Trophoblast cell (in vitro differentiated cells and primary cell): ENCODE results near the gene SCRG1.

Experiments
- DNase-seq, 2 donors: peaks; one replicate each; pipeline ENCODE4 v3.0.0-alpha.2; 2016
- H2AFZ ChIP-seq: 2 replicates; pipeline ENCODE4 v1.6.1; 2013; ENCODE audit warnings: low read length, moderate library complexity, mild to moderate bottlenecking; ENCODE audit not compliant: insufficient read depth, poor library complexity
- H2AK5ac ChIP-seq: 2 replicates; pipeline ENCODE4 v1.6.1; 2013; ENCODE audit warnings: mild to moderate bottlenecking, low read length
- H2BK120ac ChIP-seq: 2 replicates; pipeline ENCODE4 v1.6.1; 2013; ENCODE audit warnings: low read length, mild to moderate bottlenecking, moderate library complexity; ENCODE audit not compliant: insufficient read depth, poor library complexity
- H2BK12ac ChIP-seq: 2 replicates; pipeline ENCODE4 v1.6.1; 2013; ENCODE audit warnings: mild to moderate bottlenecking, low read length, moderate library complexity
- H2BK5ac ChIP-seq: 2 replicates; pipeline ENCODE4 v1.6.1; 2013; ENCODE audit warnings: low read length, low read depth, moderate library complexity, mild to moderate bottlenecking; ENCODE audit not compliant: poor library complexity
- H3K14ac ChIP-seq: 2 replicates; pipeline ENCODE4 v1.6.1; 2013; ENCODE audit warnings: mild to moderate bottlenecking, low read length
- H3K18ac ChIP-seq: 2 replicates; pipeline ENCODE4 v1.6.1; 2013; ENCODE audit warnings: mild to moderate bottlenecking, low read length
- H3K23ac ChIP-seq: 2 replicates; pipeline ENCODE4 v1.6.1; 2013; ENCODE audit warnings: low read length
- H3K27ac ChIP-seq: 2 replicates; pipeline ENCODE4 v1.5.1; 2013; ENCODE audit warnings: low read depth, mild to moderate bottlenecking, inconsistent platforms, low read length, moderate library complexity
- H3K27me3 ChIP-seq: 2 replicates; pipeline ENCODE4 v1.6.1; 2013; ENCODE audit warnings: inconsistent platforms, mild to moderate bottlenecking, low read length, moderate library complexity; ENCODE audit not compliant: insufficient read depth
- H3K36me3 ChIP-seq, 2 experiments: 1 replicate in 1 of 2; 2 replicates in 1 of 2; pipeline ENCODE4 v1.6.1; 2013; ENCODE audit warnings: low read length in 2 of 2, mild to moderate bottlenecking in 2 of 2, moderate library complexity in 1 of 2; ENCODE audit not compliant: insufficient read depth in 2 of 2, control insufficient read depth in 1 of 2
- H3K4ac ChIP-seq: 2 replicates; pipeline ENCODE4 v1.6.1; 2013; ENCODE audit warnings: low read depth, mild to moderate bottlenecking, low read length, moderate library complexity
- H3K4me1 ChIP-seq, 2 experiments: 1 replicate in 1 of 2; 2 replicates in 1 of 2; pipeline ENCODE4 v1.6.1; 2013; ENCODE audit warnings: low read length in 2 of 2, mild to moderate bottlenecking in 2 of 2, moderate library complexity in 1 of 2; ENCODE audit not compliant: insufficient read depth in 2 of 2, control insufficient read depth in 1 of 2
- H3K4me2 ChIP-seq: 2 replicates; pipeline ENCODE4 v1.6.1; 2013; ENCODE audit warnings: inconsistent platforms, mild to moderate bottlenecking, low read length, moderate library complexity
- H3K4me3 ChIP-seq: 2 replicates; pipeline ENCODE4 v1.5.1; 2013; ENCODE audit warnings: mild to moderate bottlenecking, low read depth, low read length, inconsistent platforms
- H3K79me1 ChIP-seq: one replicate; pipeline ENCODE4 v1.6.1; 2013; ENCODE audit warnings: low read length
- H3K79me2 ChIP-seq: 2 replicates; pipeline ENCODE4 v1.6.1; 2013; ENCODE audit warnings: low read length, mild to moderate bottlenecking; ENCODE audit not compliant: control insufficient read depth, insufficient read depth, poor library complexity
- H3K9ac ChIP-seq: 2 replicates; pipeline ENCODE4 v1.6.1; 2013; ENCODE audit warnings: mild to moderate bottlenecking, low read length
- H3K9me3 ChIP-seq: 2 replicates; pipeline ENCODE4 v1.6.1; 2013; ENCODE audit warnings: low read depth, mild to moderate bottlenecking, control low read depth, inconsistent platforms, low read length; ENCODE audit not compliant: insufficient read depth
- H4K12ac ChIP-seq: 2 replicates; pipeline ENCODE4 v1.6.1; 2013; ENCODE audit warnings: low read depth, mild to moderate bottlenecking, low read length, moderate library complexity
- H4K8ac ChIP-seq: 2 replicates; pipeline ENCODE4 v1.6.1; 2013; ENCODE audit warnings: low read depth, mild to moderate bottlenecking, low read length, moderate library complexity
- H4K91ac ChIP-seq: one replicate; pipeline ENCODE4 v1.6.1; 2013; ENCODE audit warnings: low read depth, mild to moderate bottlenecking, low read length, moderate library complexity
- WGBS: extraction: QIAGEN DNeasy Blood & Tissue Kit; methylation state at CpG from one replicate; pipeline ENCODE4 v1.1.7; 2013; ENCODE audit warnings: missing lambda C conversion rate; ENCODE audit not compliant: insufficient read length, insufficient coverage; ENCODE audit errors: extremely low coverage; 5-methylcytosine and 5-hydroxymethylcytosine counted together

Gene SCRG1

GRCh38 chr4:173413036-173413435 lies 14.1 kb upstream of the SCRG1 start:
- no CpG with 5 or more reads among the region's 1 CpG for WGBS
- Histone ChIP-seq H3K4me1 (peaks cover 0 to 4% of the 10 kb centered on the region in 2 experiments), H3K4me2 (no peak overlapping the region), H2AFZ (no peak overlapping the region), H3K27ac (no peak overlapping the region), H3K23ac (no peak overlapping the region), H3K14ac (no peak overlapping the region), H2BK120ac (no peak overlapping the region), H4K12ac (no peak overlapping the region), H3K27me3 (no peaks in the 10 kb centered on the region), H4K91ac (no peak overlapping the region), H2AK5ac (no peak overlapping the region), H3K9me3 (no peaks in the 10 kb centered on the region), H3K9ac (no peak overlapping the region), H4K8ac (no peak overlapping the region), H2BK5ac (no peak overlapping the region), H3K18ac (no peak overlapping the region), H3K4me3 (no peak overlapping the region), H3K79me1 (no peaks in the 10 kb centered on the region), H2BK12ac (no peak overlapping the region), H3K4ac (no peak overlapping the region), H3K79me2 (no peaks in the 10 kb centered on the region), H3K36me3 (no peaks in the 10 kb centered on the region)
- DNase-seq, result no peak

DNA sequence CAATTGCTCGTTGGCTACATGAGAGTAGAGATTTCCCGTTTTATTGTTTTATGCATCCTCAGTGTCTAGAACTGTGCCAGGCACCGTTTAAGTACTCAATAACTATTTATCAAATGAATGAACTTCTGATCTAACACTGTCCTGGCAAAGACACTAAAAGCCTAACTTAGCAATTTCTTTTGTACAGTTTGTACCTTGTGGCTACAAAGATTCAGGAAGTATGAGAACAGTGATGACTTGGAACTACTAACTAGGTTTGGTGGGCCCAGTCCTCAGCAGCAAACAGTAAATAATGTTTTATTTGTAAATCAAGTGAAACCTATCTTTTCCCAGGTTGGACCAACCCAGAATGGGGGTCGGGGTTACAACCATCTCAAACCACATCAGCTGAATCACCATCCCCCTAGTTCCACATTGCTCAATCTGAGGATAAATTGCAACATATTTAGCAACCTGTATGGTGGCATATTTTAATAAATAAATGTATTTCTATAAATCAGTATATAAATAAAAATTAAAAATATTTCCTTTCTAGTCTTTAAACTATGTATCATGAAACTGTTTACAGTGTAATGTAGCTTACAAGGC lies 12.3 kb upstream of the SCRG1 start:
- no peaks in the 10 kb centered on the region for H3K79me1 ChIP-seq
- no peaks in the 10 kb centered on the region for H3K36me3 ChIP-seq
- no peaks in the 10 kb centered on the region for H3K79me2 ChIP-seq
- H2BK12ac ChIP-seq, result no peak overlapping the region
- no peak overlapping the region for H3K14ac ChIP-seq
- H3K9ac ChIP-seq, result no peak overlapping the region
- no peak overlapping the region for H3K4me2 ChIP-seq
- H2AFZ ChIP-seq, result no peak overlapping the region
- H2AK5ac ChIP-seq, result no peak overlapping the region
- H3K23ac ChIP-seq, result no peak overlapping the region
- H4K12ac ChIP-seq, result no peak overlapping the region
- H2BK5ac ChIP-seq, result no peak overlapping the region
- no peak overlapping the region for H3K18ac ChIP-seq
- WGBS, result no CpG with 5 or more reads among the region's 4 CpGs
- H2BK120ac ChIP-seq, result no peak overlapping the region
- peaks cover 0 to 4% of the 10 kb centered on the region in 2 experiments for H3K4me1 ChIP-seq
- DNase-seq, result no peak
- no peak overlapping the region for H3K27ac ChIP-seq
- no peaks in the 10 kb centered on the region for H3K27me3 ChIP-seq
- no peak overlapping the region for H4K8ac ChIP-seq
- no peak overlapping the region for H4K91ac ChIP-seq
- no peaks in the 10 kb centered on the region for H3K9me3 ChIP-seq
- H3K4me3 ChIP-seq, result no peak overlapping the region
- H3K4ac ChIP-seq, result no peak overlapping the region

GRCh38 chr4:173410079-173410478 lies 11.2 kb upstream of the SCRG1 start:
- no peak overlapping the region for H3K14ac ChIP-seq
- H2AK5ac ChIP-seq, result no peak overlapping the region
- no peak overlapping the region for H3K23ac ChIP-seq
- H3K4me3 ChIP-seq, result no peak overlapping the region
- no peak overlapping the region for H4K12ac ChIP-seq
- H2BK12ac ChIP-seq, result no peak overlapping the region
- H4K8ac ChIP-seq, result no peak overlapping the region
- no CpG with 5 or more reads among the region's 2 CpGs for WGBS
- H3K18ac ChIP-seq, result no peak overlapping the region
- H3K9me3 ChIP-seq, result no peaks in the 10 kb centered on the region
- no peak overlapping the region for H3K27ac ChIP-seq
- H3K27me3 ChIP-seq, result no peaks in the 10 kb centered on the region
- no peak overlapping the region for H3K4ac ChIP-seq
- H3K79me1 ChIP-seq, result no peaks in the 10 kb centered on the region
- H4K91ac ChIP-seq, result no peak overlapping the region
- H2BK5ac ChIP-seq, result no peak overlapping the region
- peaks cover 0 to 4% of the 10 kb centered on the region in 2 experiments for H3K4me1 ChIP-seq
- H3K4me2 ChIP-seq, result no peak overlapping the region
- H3K9ac ChIP-seq, result no peak overlapping the region
- no peak overlapping the region for H2AFZ ChIP-seq
- H3K79me2 ChIP-seq, result no peaks in the 10 kb centered on the region
- no peak overlapping the region for H2BK120ac ChIP-seq
- H3K36me3 ChIP-seq, result no peaks in the 10 kb centered on the region
- no peak for DNase-seq

GRCh38 chr4:173405840-173406606 lies 7.1 kb upstream of the SCRG1 start:
- Histone ChIP-seq H3K79me1 (no peaks in the 10 kb centered on the region), H3K4ac (no peak overlapping the region), H3K36me3 (no peaks in the 10 kb centered on the region), H2AFZ (no peak overlapping the region), H4K12ac (no peak overlapping the region), H3K27ac (no peak overlapping the region), H3K23ac (no peak overlapping the region), H3K9ac (no peak overlapping the region), H3K4me3 (no peak overlapping the region), H3K4me1 (peaks cover 0 to 4% of the 10 kb centered on the region in 2 experiments), H3K79me2 (no peaks in the 10 kb centered on the region), H3K18ac (no peak overlapping the region), H2BK5ac (no peak overlapping the region), H2AK5ac (no peak overlapping the region), H4K91ac (no peak overlapping the region), H2BK120ac (no peak overlapping the region), H4K8ac (no peak overlapping the region), H3K4me2 (no peak overlapping the region), H3K27me3 (no peaks in the 10 kb centered on the region), H2BK12ac (no peak overlapping the region), H3K14ac (no peak overlapping the region), H3K9me3 (no peaks in the 10 kb centered on the region)
- WGBS, result no CpG with 5 or more reads among the region's 4 CpGs
- DNase-seq, result no peak
